Measurements from ENCODE around the gene TMEM132E.

The TMEM132E gene

DNA sequence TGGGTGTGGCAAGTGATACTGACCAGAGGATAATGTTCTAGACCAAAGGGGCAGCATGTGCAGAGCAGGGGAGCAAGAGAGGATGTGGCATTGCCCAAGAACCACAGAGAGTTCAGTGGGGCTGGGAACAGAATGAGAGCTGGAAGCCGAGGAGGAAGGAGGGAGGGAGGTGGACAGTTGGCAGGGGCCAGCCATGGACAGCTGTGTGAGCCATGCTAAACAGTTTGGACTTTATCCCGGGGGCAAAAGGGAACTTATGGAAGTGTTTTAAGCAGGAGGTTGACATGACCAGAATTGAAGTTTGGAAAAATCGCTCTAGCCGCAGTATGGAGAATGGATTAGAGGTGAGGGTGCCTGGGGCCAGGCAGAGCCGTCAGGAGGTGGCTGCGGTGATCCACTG, 29.4 kb upstream of the TMEM132E start:
- no peaks in the 10 kb centered on the region for H3K9me3 ChIP-seq (ENCODE audit: control insufficient read depth in 2 of 2, low read length in 2 of 2)
- H3K4me1 ChIP-seq (ENCODE audit: control insufficient read depth, insufficient read depth, low read length) = no peaks in the 10 kb centered on the region

DNA sequence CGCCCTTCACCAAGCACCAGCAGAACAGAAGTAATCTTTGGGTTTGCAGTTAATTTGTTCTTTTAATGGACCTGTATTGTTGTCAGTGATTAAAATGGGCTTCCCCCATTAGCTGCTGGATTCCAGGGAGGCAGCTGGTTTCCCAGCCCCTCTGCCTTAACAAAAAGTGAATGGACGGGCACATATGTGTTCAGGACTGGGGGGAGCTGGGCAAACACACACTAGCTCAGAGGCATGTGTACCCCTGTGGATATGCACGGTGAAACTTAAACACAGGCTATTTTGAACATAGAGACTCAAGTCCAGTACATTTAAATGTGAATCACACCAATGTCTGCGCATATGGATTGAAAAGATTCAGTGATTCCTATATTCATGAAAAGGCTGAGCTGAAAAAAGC, 25.5 kb upstream of the TMEM132E start:
- Histone ChIP-seq H3K27me3 (ENCODE audit: control insufficient read depth in 1 of 2, insufficient read depth in 2 of 2, low read length in 2 of 2) (peaks cover 11 to 34% of the 10 kb centered on the region in 2 donors), H3K4me1 (ENCODE audit: control insufficient read depth, insufficient read depth, low read length) (no peaks in the 10 kb centered on the region), H3K4me3 (ENCODE audit: low read length in 2 of 2) (no peak overlapping the region), H3K36me3 (ENCODE audit: control insufficient read depth in 2 of 2, insufficient read depth in 2 of 2, low read length in 2 of 2) (no peaks in the 10 kb centered on the region), H3K27ac (ENCODE audit: low read length) (no peak overlapping the region), H3K9me3 (ENCODE audit: control insufficient read depth in 2 of 2, low read length in 2 of 2) (no peaks in the 10 kb centered on the region), H3K9ac (ENCODE audit: low read length in 2 of 2) (no peak overlapping the region)

More for the DNA sequence above, 29.4 kb upstream of the TMEM132E start:
- Histone ChIP-seq H3K4me3 (ENCODE audit: low read length in 2 of 2) (no peak overlapping the region), H3K36me3 (ENCODE audit: control insufficient read depth in 2 of 2, insufficient read depth in 2 of 2, low read length in 2 of 2) (no peaks in the 10 kb centered on the region), H3K27ac (ENCODE audit: low read length) (no peak overlapping the region), H3K27me3 (ENCODE audit: control insufficient read depth in 1 of 2, insufficient read depth in 2 of 2, low read length in 2 of 2) (peaks cover 11 to 22% of the 10 kb centered on the region in 2 donors), H3K9ac (ENCODE audit: low read length in 2 of 2) (no peak overlapping the region)

DNA sequence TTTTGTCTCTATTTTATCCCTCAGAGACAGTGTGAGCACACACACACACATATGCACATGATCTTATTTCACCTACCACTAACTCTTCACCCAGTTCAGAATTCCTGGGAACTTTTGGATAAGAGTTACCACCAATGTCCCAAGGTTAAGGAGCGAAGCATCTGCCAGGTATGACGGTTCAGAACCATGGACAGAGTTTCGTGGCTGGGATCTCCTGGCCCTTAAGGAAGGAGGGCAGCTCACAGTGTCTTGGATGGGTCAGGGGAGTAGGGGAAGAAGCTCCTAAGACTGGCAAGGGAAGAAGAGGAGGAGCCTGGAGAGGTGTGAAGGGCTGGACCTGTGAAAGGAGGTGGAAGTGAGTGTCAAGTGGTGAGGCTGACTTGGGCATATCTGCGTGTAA, 23.0 kb upstream of the TMEM132E start:
- no peaks in the 10 kb centered on the region for H3K4me1 ChIP-seq (ENCODE audit: control insufficient read depth, insufficient read depth, low read length)
- no peaks in the 10 kb centered on the region for H3K9me3 ChIP-seq (ENCODE audit: control insufficient read depth in 2 of 2, low read length in 2 of 2)
- H3K4me3 ChIP-seq (ENCODE audit: low read length in 2 of 2) = no peak overlapping the region
- H3K27ac ChIP-seq (ENCODE audit: low read length) = no peak overlapping the region
- H3K27me3 ChIP-seq (ENCODE audit: control insufficient read depth in 1 of 2, insufficient read depth in 2 of 2, low read length in 2 of 2) = peaks cover 6 to 23% of the 10 kb centered on the region in 2 donors
- H3K9ac ChIP-seq (ENCODE audit: low read length in 2 of 2) = no peak overlapping the region
- no peaks in the 10 kb centered on the region for H3K36me3 ChIP-seq (ENCODE audit: control insufficient read depth in 2 of 2, insufficient read depth in 2 of 2, low read length in 2 of 2)

GRCh38 chr17:34556931-34557330, 22.5 kb upstream of the TMEM132E start:
- H3K4me3 ChIP-seq (ENCODE audit: low read length in 2 of 2) = no peak overlapping the region
- peaks cover 3 to 22% of the 10 kb centered on the region in 2 donors for H3K27me3 ChIP-seq (ENCODE audit: control insufficient read depth in 1 of 2, insufficient read depth in 2 of 2, low read length in 2 of 2)
- no peak overlapping the region for H3K9ac ChIP-seq (ENCODE audit: low read length in 2 of 2)
- H3K27ac ChIP-seq (ENCODE audit: low read length) = no peak overlapping the region
- no peaks in the 10 kb centered on the region for H3K9me3 ChIP-seq (ENCODE audit: control insufficient read depth in 2 of 2, low read length in 2 of 2)
- H3K36me3 ChIP-seq (ENCODE audit: control insufficient read depth in 2 of 2, insufficient read depth in 2 of 2, low read length in 2 of 2) = no peaks in the 10 kb centered on the region
- no peaks in the 10 kb centered on the region for H3K4me1 ChIP-seq (ENCODE audit: control insufficient read depth, insufficient read depth, low read length)

DNA sequence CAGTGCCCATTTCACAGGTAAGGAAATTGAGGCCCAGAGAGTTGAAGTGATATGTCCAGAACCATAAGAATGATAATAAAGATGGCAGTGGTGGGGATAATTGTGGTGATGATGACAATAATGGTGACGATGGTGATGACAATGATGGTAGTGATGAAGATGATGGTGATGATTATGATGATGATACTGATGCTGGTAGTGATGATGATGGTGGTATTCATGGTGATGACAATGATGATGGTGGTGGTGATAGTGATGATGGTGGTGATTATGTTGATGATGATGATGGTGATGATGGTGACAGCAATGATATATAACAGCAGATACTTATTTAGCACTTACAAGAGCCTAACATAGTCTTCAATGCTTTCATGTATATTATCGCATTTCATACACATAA, 18.1 kb upstream of the TMEM132E start:
- Histone ChIP-seq H3K36me3 (ENCODE audit: control insufficient read depth in 2 of 2, insufficient read depth in 2 of 2, low read length in 2 of 2) (no peaks in the 10 kb centered on the region), H3K9ac (ENCODE audit: low read length in 2 of 2) (no peak overlapping the region), H3K27ac (ENCODE audit: low read length) (no peak overlapping the region), H3K4me3 (ENCODE audit: low read length in 2 of 2) (no peak overlapping the region), H3K9me3 (ENCODE audit: control insufficient read depth in 2 of 2, low read length in 2 of 2) (no peaks in the 10 kb centered on the region), H3K27me3 (ENCODE audit: control insufficient read depth in 1 of 2, insufficient read depth in 2 of 2, low read length in 2 of 2) (peaks cover 5 to 29% of the 10 kb centered on the region in 2 donors), H3K4me1 (ENCODE audit: control insufficient read depth, insufficient read depth, low read length) (no peaks in the 10 kb centered on the region)

DNA sequence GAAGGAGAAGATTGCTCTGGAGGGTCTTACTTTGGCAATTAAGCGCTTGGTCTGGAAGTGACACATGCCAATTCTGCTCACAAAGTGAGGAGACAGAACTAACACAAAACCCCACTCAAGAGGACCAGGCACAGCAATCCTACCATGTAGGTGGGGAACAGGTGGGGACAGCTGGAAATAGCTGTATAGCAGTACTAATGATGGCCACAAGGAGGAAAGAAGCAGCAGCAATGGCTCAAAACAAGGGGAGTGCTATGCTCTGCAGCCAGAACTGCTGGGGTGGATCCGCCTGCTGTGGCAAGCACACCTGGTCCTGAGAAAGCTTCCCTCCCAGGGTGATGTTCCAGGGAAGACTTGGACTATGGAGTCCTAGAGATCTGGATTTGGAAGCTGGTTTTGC, 17.0 kb upstream of the TMEM132E start:
- Histone ChIP-seq H3K4me3 (ENCODE audit: low read length in 2 of 2) (no peak overlapping the region), H3K36me3 (ENCODE audit: control insufficient read depth in 2 of 2, insufficient read depth in 2 of 2, low read length in 2 of 2) (no peaks in the 10 kb centered on the region), H3K27me3 (ENCODE audit: control insufficient read depth in 1 of 2, insufficient read depth in 2 of 2, low read length in 2 of 2) (peaks cover 6 to 28% of the 10 kb centered on the region in 2 donors), H3K4me1 (ENCODE audit: control insufficient read depth, insufficient read depth, low read length) (no peaks in the 10 kb centered on the region), H3K9ac (ENCODE audit: low read length in 2 of 2) (no peak overlapping the region), H3K27ac (ENCODE audit: low read length) (no peak overlapping the region), H3K9me3 (ENCODE audit: control insufficient read depth in 2 of 2, low read length in 2 of 2) (no peaks in the 10 kb centered on the region)

DNA sequence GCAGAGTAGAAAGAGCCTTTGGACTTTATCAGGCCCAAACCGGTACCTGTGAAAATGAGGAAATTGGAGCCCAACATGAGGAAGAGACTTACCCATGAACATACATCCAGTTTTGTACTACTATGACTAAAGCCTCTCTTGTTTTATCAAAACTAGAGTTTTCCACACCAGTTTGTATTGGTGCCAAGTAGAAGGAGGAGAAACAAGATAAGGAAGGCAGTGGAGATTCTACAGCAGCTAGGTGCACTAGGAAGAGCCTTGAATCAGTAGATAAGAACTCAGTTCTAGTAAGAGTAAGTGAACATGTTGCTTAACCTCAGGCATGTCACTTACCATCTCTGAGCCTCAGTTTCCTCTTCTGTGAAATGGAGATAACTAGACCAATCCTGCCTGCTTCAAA, 13.7 kb upstream of the TMEM132E start:
- Histone ChIP-seq H3K27ac (ENCODE audit: low read length) (no peak overlapping the region), H3K27me3 (ENCODE audit: control insufficient read depth in 1 of 2, insufficient read depth in 2 of 2, low read length in 2 of 2) (peaks cover 13 to 42% of the 10 kb centered on the region in 2 donors), H3K9me3 (ENCODE audit: control insufficient read depth in 2 of 2, low read length in 2 of 2) (no peaks in the 10 kb centered on the region), H3K36me3 (ENCODE audit: control insufficient read depth in 2 of 2, insufficient read depth in 2 of 2, low read length in 2 of 2) (no peaks in the 10 kb centered on the region), H3K9ac (ENCODE audit: low read length in 2 of 2) (no peak overlapping the region), H3K4me3 (ENCODE audit: low read length in 2 of 2) (no peak overlapping the region), H3K4me1 (ENCODE audit: control insufficient read depth, insufficient read depth, low read length) (no peaks in the 10 kb centered on the region)

DNA sequence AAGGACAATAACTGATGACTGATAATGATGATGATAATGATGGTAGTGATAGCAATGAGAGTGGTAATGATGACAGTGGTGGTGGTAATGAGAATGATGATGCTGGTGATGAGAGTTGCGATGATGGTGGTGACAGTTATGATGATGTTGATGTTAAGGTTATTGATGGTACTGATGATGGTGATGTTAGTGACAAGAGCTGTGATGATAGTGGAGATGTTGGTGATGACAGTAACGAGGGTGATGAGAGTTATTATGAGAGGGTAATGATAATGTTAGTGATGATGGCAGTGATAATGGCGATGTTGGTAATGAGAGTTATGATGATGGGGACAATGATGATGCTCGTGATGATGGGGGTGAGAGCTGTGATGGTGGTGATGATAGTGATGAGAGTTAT, 13.2 kb upstream of the TMEM132E start:
- Histone ChIP-seq H3K9ac (ENCODE audit: low read length in 2 of 2) (no peak overlapping the region), H3K27ac (ENCODE audit: low read length) (no peak overlapping the region), H3K27me3 (ENCODE audit: control insufficient read depth in 1 of 2, insufficient read depth in 2 of 2, low read length in 2 of 2) (peaks cover 13 to 45% of the 10 kb centered on the region in 2 donors), H3K4me1 (ENCODE audit: control insufficient read depth, insufficient read depth, low read length) (no peaks in the 10 kb centered on the region), H3K4me3 (ENCODE audit: low read length in 2 of 2) (no peak overlapping the region), H3K36me3 (ENCODE audit: control insufficient read depth in 2 of 2, insufficient read depth in 2 of 2, low read length in 2 of 2) (no peaks in the 10 kb centered on the region), H3K9me3 (ENCODE audit: control insufficient read depth in 2 of 2, low read length in 2 of 2) (no peaks in the 10 kb centered on the region)

GRCh38 chr17:34566873-34567272, 12.5 kb upstream of the TMEM132E start:
- no peak overlapping the region for H3K9ac ChIP-seq (ENCODE audit: low read length in 2 of 2)
- no peaks in the 10 kb centered on the region for H3K9me3 ChIP-seq (ENCODE audit: control insufficient read depth in 2 of 2, low read length in 2 of 2)
- no peak overlapping the region for H3K27ac ChIP-seq (ENCODE audit: low read length)
- H3K36me3 ChIP-seq (ENCODE audit: control insufficient read depth in 2 of 2, insufficient read depth in 2 of 2, low read length in 2 of 2) = no peaks in the 10 kb centered on the region
- H3K4me3 ChIP-seq (ENCODE audit: low read length in 2 of 2) = no peak overlapping the region
- H3K4me1 ChIP-seq (ENCODE audit: control insufficient read depth, insufficient read depth, low read length) = no peaks in the 10 kb centered on the region
- H3K27me3 ChIP-seq (ENCODE audit: control insufficient read depth in 1 of 2, insufficient read depth in 2 of 2, low read length in 2 of 2) = peaks cover 13 to 47% of the 10 kb centered on the region in 2 donors

GRCh38 chr17:34567691-34568465, 11.5 kb upstream of the TMEM132E start:
- Histone ChIP-seq H3K9ac (ENCODE audit: low read length in 2 of 2) (no peak overlapping the region), H3K27me3 (ENCODE audit: control insufficient read depth in 1 of 2, insufficient read depth in 2 of 2, low read length in 2 of 2) (peaks cover 15 to 47% of the 10 kb centered on the region in 2 donors), H3K27ac (ENCODE audit: low read length) (no peak overlapping the region), H3K4me1 (ENCODE audit: control insufficient read depth, insufficient read depth, low read length) (no peaks in the 10 kb centered on the region), H3K4me3 (ENCODE audit: low read length in 2 of 2) (no peak overlapping the region), H3K9me3 (ENCODE audit: control insufficient read depth in 2 of 2, low read length in 2 of 2) (no peaks in the 10 kb centered on the region), H3K36me3 (ENCODE audit: control insufficient read depth in 2 of 2, insufficient read depth in 2 of 2, low read length in 2 of 2) (no peaks in the 10 kb centered on the region)

GRCh38 chr17:34568953-34569352, 10.4 kb upstream of the TMEM132E start:
- Histone ChIP-seq H3K27ac (ENCODE audit: low read length) (no peak overlapping the region), H3K4me1 (ENCODE audit: control insufficient read depth, insufficient read depth, low read length) (no peaks in the 10 kb centered on the region), H3K4me3 (ENCODE audit: low read length in 2 of 2) (no peak overlapping the region), H3K36me3 (ENCODE audit: control insufficient read depth in 2 of 2, insufficient read depth in 2 of 2, low read length in 2 of 2) (no peaks in the 10 kb centered on the region), H3K9ac (ENCODE audit: low read length in 2 of 2) (no peak overlapping the region), H3K9me3 (ENCODE audit: control insufficient read depth in 2 of 2, low read length in 2 of 2) (no peaks in the 10 kb centered on the region), H3K27me3 (ENCODE audit: control insufficient read depth in 1 of 2, insufficient read depth in 2 of 2, low read length in 2 of 2) (peaks cover 12 to 43% of the 10 kb centered on the region in 2 donors)

Data from stomach smooth muscle (tissue), 2 donors.